Spleen (tissue), 11 donors: ENCODE results near the gene SRCAP. TPM values are rescaled to one million over a fixed set of nuclear protein-coding genes. Genes with fewer than 3 reads are reported as not detected.

ENCODE experiments used
- DNase-seq: peaks from one replicate; pipeline ENCODE4 v3.0.0-alpha.2; 2020
- H3K27ac ChIP-seq, 8 donors: fragments of 200-600 bp; sonication (generic) in 7 of 8; 1 replicate in 4 of 8; 2 replicates in 4 of 8; pipeline versions ENCODE4 v1.5.0 to v1.8.0; 2016 to 2021; ENCODE audit warnings: inconsistent platforms in 4 of 8, mild to moderate bottlenecking in 4 of 8, moderate library complexity in 1 of 8
- H3K27me3 ChIP-seq, 7 donors: fragments of 200-600 bp; sonication (generic) in 6 of 7; replicated peaks in 1 of 7; 1 replicate in 4 of 7; 2 replicates in 3 of 7; pipeline versions ENCODE4 v1.5.0 to v1.8.0; 2016 to 2021; ENCODE audit warnings: inconsistent platforms in 3 of 7, mild to moderate bottlenecking in 1 of 7
- H3K36me3 ChIP-seq, 6 donors: fragments of 200-600 bp; sonication (generic) in 5 of 6; 1 replicate in 4 of 6; 2 replicates in 2 of 6; pipeline versions ENCODE4 v1.5.0 to v1.8.0; 2016 to 2021; ENCODE audit warnings: inconsistent platforms in 2 of 6
- H3K4me1 ChIP-seq, 6 donors: fragments of 200-600 bp; sonication (generic) in 5 of 6; 1 replicate in 3 of 6; 2 replicates in 3 of 6; pipeline versions ENCODE4 v1.5.0 to v1.8.0; 2016 to 2021; ENCODE audit warnings: inconsistent platforms in 3 of 6
- H3K4me3 ChIP-seq, 8 donors: fragments of 200-600 bp; sonication (generic) in 7 of 8; 1 replicate in 4 of 8; 2 replicates in 4 of 8; pipeline versions ENCODE4 v1.5.0 to v1.8.0; 2016 to 2021; ENCODE audit warnings: inconsistent platforms in 4 of 8, mild to moderate bottlenecking in 4 of 8, moderate library complexity in 2 of 8
- H3K9me3 ChIP-seq, 8 donors: fragments of 200-600 bp; sonication (generic) in 7 of 8; 1 replicate in 4 of 8; 2 replicates in 4 of 8; pipeline versions ENCODE4 v1.5.0 to v1.8.0; 2016 to 2021; ENCODE audit warnings: inconsistent platforms in 4 of 8
- POLR2A ChIP-seq, 3 donors: fragments of 450-650 bp; IDR thresholded peaks; one replicate each; pipeline ENCODE4 v1.5.1; 2017; ENCODE audit warnings: antibody characterized with exemption in 3 of 3, mild to moderate bottlenecking in 1 of 3
- POLR2AphosphoS5 ChIP-seq, 3 donors: sonication (generic); formaldehyde crosslinking; IDR thresholded peaks; one replicate each; pipeline ENCODE4 v1.5.1; 2017; ENCODE audit warnings: antibody characterized with exemption in 3 of 3
- WGBS, 5 donors: extraction: QIAGEN DNeasy Blood & Tissue Kit in 3 of 5; methylation state at CpG; one replicate each; pipeline versions ENCODE4 v1.1.5 to v1.1.7; 2013 to 2018; 5-methylcytosine and 5-hydroxymethylcytosine counted together
- intact Hi-C: fragments of 100-400 bp; cut with DNase I; formaldehyde crosslinking; loops from one replicate; pipeline ENCODE4 v1.15.0; 2023; ENCODE audit warnings: low total_unique reads
- polyA plus RNA-seq, 3 donors: library from polyadenylated mRNA; stranded (reverse); fragments of 200-250 nt; gene quantifications; one replicate each; pipeline ENCODE4 v1.2.1, GENCODE V29; 2013
- total RNA-seq, 7 donors: library from RNA; depleted of rRNA in 3 of 7; stranded (reverse); fragments of >200 nt in 3 of 7; fragmentation: NEBNext Ultra II Directional in 4 of 7; extraction: Animal tissue kit (Norgen Biotek cat#: 25700) in 4 of 7; gene quantifications; one replicate each; pipeline versions ENCODE4 v1.1.0 to v1.2.1, GENCODE V29; 2016 to 2021
- TF ChIP-seq, protein P1 (sequence below), 11 experiments: fragments of 200-600 bp in 7 of 11; fragments of 450-650 bp in 4 of 11; sonication (generic) in 4 of 11; IDR thresholded peaks in 8 of 11; conservative IDR thresholded peaks in 3 of 11; 1 replicate in 7 of 11; 2 replicates in 4 of 11; pipeline versions ENCODE4 v1.4.0 to v1.8.0; 2016 to 2021; ENCODE audit warnings: antibody characterized with exemption in 11 of 11, inconsistent platforms in 4 of 11, mild to moderate bottlenecking in 1 of 11
- donor health status: healthy with polysubstance abuse.
- donor health status: DM: no; HTN: no; CAD: no; lungs with moderate emphysema.
- donor health status: DM: no; HTN: no; CAD: no.
- donor health status: Bipolar disorder and iron deficiency.
- donor health status: healthy.
- donor health status: DM: no; HTN: no; CAD: no.
- donor health status: DM: yes; HTN: yes; CAD: no.

SRCAP gene
- total and polyA plus RNA-seq, 10 donors = 1.2 to 85.7 (median 68.3) TPM

DNA sequence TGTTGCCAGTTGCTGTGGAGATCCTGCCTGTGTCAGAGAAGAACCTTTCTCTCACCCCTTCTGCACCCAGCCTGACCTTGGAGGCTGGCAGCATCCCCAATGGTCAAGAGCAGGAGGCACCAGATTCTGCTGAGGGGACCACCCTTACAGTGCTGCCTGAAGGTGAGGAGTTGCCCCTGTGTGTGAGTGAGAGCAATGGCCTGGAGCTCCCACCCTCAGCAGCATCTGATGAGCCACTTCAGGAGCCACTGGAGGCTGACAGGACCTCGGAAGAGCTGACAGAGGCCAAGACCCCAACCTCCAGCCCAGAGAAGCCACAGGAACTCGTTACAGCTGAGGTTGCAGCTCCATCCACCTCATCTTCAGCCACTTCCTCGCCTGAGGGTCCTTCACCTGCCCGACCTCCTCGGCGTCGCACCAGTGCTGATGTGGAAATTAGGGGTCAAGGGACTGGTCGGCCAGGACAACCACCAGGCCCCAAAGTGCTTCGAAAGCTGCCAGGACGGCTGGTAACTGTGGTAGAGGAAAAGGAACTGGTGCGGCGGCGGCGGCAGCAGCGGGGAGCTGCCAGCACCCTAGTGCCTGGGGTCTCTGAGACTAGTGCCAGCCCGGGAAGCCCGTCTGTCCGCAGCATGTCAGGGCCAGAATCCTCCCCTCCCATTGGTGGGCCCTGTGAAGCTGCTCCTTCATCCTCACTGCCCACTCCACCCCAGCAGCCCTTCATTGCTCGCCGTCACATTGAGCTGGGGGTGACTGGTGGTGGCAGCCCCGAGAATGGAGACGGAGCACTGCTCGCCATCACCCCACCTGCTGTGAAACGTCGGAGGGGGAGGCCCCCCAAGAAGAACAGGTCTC is 39.0 kb downstream of the SRCAP start:
- no peaks in the 10 kb centered on the region for H3K9me3 ChIP-seq
- peak overlapping the region in 1 of 8 donors; percentile 5 for H3K27ac ChIP-seq
- 78 to 84% (median 79%) methylated on average over 20 to 25 of the region's 25 CpGs for WGBS, 5 donors
- H3K4me3 ChIP-seq = no peak overlapping the region
- peaks cover 13 to 100% (median 70%) of the 10 kb centered on the region in 6 donors for H3K36me3 ChIP-seq
- intact Hi-C loops = no loop called here
- TF ChIP-seq, protein P1, sequence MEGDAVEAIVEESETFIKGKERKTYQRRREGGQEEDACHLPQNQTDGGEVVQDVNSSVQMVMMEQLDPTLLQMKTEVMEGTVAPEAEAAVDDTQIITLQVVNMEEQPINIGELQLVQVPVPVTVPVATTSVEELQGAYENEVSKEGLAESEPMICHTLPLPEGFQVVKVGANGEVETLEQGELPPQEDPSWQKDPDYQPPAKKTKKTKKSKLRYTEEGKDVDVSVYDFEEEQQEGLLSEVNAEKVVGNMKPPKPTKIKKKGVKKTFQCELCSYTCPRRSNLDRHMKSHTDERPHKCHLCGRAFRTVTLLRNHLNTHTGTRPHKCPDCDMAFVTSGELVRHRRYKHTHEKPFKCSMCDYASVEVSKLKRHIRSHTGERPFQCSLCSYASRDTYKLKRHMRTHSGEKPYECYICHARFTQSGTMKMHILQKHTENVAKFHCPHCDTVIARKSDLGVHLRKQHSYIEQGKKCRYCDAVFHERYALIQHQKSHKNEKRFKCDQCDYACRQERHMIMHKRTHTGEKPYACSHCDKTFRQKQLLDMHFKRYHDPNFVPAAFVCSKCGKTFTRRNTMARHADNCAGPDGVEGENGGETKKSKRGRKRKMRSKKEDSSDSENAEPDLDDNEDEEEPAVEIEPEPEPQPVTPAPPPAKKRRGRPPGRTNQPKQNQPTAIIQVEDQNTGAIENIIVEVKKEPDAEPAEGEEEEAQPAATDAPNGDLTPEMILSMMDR (IDR thresholded peaks at IDR 0.05 in 8 of 11, conservative IDR thresholded peaks at IDR 0.05 in 3 of 11) = no peak
- peak in 2 of 3 donors; percentile 31 to 66 for TF ChIP-seq POLR2AphosphoS5 (IDR thresholded peaks at IDR 0.05)
- H3K27me3 ChIP-seq = no peaks in the 10 kb centered on the region
- H3K4me1 ChIP-seq = peaks cover 0 to 28% (median 17%) of the 10 kb centered on the region in 6 donors
- no peak for DNase-seq

GRCh38 chr16:30738984-30739951 is 40.3 kb downstream of the SRCAP start:
- WGBS, 5 donors = 91 to 95% (median 92%) methylated on average over 25 to 37 of the region's 37 CpGs
- peaks cover 8 to 100% (median 68%) of the 10 kb centered on the region in 6 donors for H3K36me3 ChIP-seq
- intact Hi-C loops = no loop called here
- no peaks in the 10 kb centered on the region for H3K9me3 ChIP-seq
- no peak overlapping the region for H3K27ac ChIP-seq
- DNase-seq = no peak
- H3K27me3 ChIP-seq = no peaks in the 10 kb centered on the region
- no peak overlapping the region for H3K4me3 ChIP-seq
- TF ChIP-seq POLR2AphosphoS5 (IDR thresholded peaks at IDR 0.05) (peak; percentile 19 to 74 (median 32)), POLR2A (IDR thresholded peaks at IDR 0.05) (no peak)
- TF ChIP-seq, protein P1 (IDR thresholded peaks at IDR 0.05 in 8 of 11, conservative IDR thresholded peaks at IDR 0.05 in 3 of 11) = no peak
- peaks cover 0 to 28% (median 17%) of the 10 kb centered on the region in 6 donors for H3K4me1 ChIP-seq

DNA sequence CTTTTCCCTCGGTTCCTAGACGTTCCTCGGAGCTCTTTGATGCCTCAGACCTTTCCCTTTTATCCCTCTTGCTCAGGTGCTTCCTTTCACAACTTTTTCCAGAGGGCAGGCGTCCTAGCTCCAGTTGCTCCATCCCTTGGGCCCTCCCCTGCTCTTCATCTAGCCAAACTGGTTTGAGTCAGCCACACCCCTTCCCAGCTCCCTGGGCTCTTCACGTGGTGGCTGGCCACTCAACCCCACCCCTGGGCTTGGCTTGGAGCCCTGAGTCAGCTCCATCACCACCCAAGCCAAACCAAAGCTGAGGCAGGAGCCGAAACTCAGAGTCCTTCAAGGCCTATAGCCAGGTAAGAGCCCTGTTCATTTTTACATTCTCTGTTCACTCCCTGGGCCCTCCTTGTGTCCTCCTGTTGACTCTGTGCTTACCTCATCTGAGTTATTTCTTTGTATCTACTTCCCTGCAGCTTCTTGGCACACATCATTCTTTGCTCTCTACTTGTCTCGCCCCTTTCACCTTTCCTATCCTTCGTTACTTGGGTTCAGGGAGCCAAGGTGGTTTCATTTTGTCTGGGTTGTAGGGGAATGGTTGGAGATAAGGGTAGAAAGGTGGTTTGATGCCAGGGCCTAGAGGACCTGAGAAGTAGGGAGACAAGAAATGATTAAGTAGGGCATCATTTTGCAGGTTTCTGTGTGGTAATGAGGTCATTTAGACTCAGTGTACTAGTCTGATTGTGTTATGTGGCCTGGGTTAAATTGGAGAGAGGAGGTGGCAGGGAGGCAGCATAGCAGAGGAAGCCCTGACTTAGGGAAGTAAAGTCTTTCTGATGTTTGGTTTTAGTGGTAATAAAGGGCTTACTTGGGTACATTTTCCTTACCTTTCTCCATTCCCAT is 41.6 kb downstream of the SRCAP start:
- WGBS, 5 donors = 64 to 83% (median 70%) methylated on average over 8 of the region's 8 CpGs
- H3K27ac ChIP-seq = peak overlapping the region in 5 of 8 donors; percentile 1 to 42 (median 20)
- H3K9me3 ChIP-seq = no peaks in the 10 kb centered on the region
- H3K36me3 ChIP-seq = peaks cover 3 to 99% (median 60%) of the 10 kb centered on the region in 6 donors
- no peak for DNase-seq
- peaks cover 0 to 28% (median 17%) of the 10 kb centered on the region in 6 donors for H3K4me1 ChIP-seq
- intact Hi-C loops = no loop called here
- peak in 2 of 3 donors; percentile 30 to 51 for TF ChIP-seq POLR2AphosphoS5 (IDR thresholded peaks at IDR 0.05)
- TF ChIP-seq, protein P1 (IDR thresholded peaks at IDR 0.05 in 8 of 11, conservative IDR thresholded peaks at IDR 0.05 in 3 of 11) = no peak
- TF ChIP-seq POLR2A (IDR thresholded peaks at IDR 0.05) = no peak
- H3K27me3 ChIP-seq = no peaks in the 10 kb centered on the region
- no peak overlapping the region for H3K4me3 ChIP-seq
